ENCODE measurements around the gene PKNOX1. TPM values are rescaled to one million over a fixed set of nuclear protein-coding genes. Genes with fewer than 3 reads are reported as not detected.

Gene PKNOX1
- total RNA-seq, 1 experiment from 2014 or later: 12.7 TPM

DNA sequence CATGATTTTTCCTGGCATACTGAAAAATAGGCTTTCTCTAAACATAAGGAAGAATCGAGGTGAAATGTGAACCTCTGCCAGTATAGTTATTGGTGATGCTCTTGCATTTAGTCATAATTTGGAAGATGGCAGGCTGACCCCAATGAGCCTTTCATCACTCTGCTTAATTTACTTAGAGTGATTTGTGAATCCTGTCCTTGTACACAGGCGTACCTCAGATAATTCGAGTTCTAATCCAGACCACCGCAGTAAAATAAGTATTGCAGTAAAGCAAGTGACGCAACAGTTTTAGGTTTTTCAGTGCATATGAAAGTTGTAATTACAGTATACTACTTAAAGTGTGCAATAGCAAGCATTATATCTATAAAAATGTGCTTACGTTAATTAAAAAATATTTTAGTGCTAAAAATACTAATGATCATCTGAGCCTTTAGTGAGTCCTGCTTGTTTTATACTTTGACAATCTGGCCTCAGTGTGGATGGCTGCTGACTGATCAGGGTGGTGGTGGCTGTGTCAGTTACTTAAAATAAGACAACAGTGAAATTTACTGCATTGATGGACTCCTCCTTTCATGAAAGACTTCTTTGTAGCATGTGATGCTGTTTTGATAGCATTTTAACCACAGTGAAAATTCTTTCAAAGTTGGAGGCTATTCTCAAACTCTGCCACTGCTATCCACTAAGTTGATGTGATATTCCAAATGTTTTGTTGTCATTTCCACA, 1.7 kb downstream of the PKNOX1 start:
- H3K9me3 ChIP-seq (ENCODE audit: control insufficient read depth in 1 of 2, insufficient read depth in 1 of 2, low read depth in 1 of 2, low read length in 2 of 2): no peaks in the 10 kb centered on the region
- peaks cover 10 to 22% of the 10 kb centered on the region in 2 experiments; a peak in 3 of 4 replicates for H3K4me1 ChIP-seq (ENCODE audit: control insufficient read depth in 1 of 2, insufficient read depth in 2 of 2, low read length in 2 of 2)
- H4K20me1 ChIP-seq (ENCODE audit: insufficient read depth): no peaks in the 10 kb centered on the region
- RAD21 ChIA-PET (ENCODE audit: low non-redundant PET in 1 of 2, low total read pairs in 2 of 2, uncharacterized antibody in 2 of 2, unreplicated experiment in 2 of 2): no interaction called here
- BruUV-seq (replicated peaks): no TSS peak
- no peak for ATAC-seq
- POLR2A ChIA-PET: no interaction called here
- peak overlapping the region; percentile 82 for H3K4me2 ChIP-seq (ENCODE audit: low read length)
- CTCF ChIA-PET: no interaction called here
- H3K79me2 ChIP-seq (ENCODE audit: insufficient read depth, low read length): peaks cover 33% of the 10 kb centered on the region
- no peaks in the 10 kb centered on the region for H3K36me3 ChIP-seq (ENCODE audit: control insufficient read depth in 1 of 2, insufficient read depth in 2 of 2, low read length in 2 of 2)
- intact Hi-C loops (cut with micrococcal nuclease): no loop called here
- no peaks in the 10 kb centered on the region for H3K27me3 ChIP-seq (ENCODE audit: insufficient read depth, low read length)
- peak overlapping the region; percentile 78 for H3K9ac ChIP-seq (ENCODE audit: low read length)
- H2AFZ ChIP-seq (ENCODE audit: low read depth, low read length, poor library complexity, severe bottlenecking): no peak overlapping the region
- TF ChIP-seq CEBPB (IDR thresholded peaks at IDR 0.05; ENCODE audit: low read depth) (no peak), ZBTB33 (IDR thresholded peaks at IDR 0.05; ENCODE audit: extremely low read depth, insufficient replicate concordance, low read length) (no peak), SIN3A (IDR thresholded peaks at IDR 0.05; ENCODE audit: low read depth) (no peak), ATF3 (IDR thresholded peaks at IDR 0.05) (no peak), EZH2phosphoT487 (IDR thresholded peaks at IDR 0.05; ENCODE audit: borderline replicate concordance) (no peak), MAX (IDR thresholded peaks at IDR 0.05) (no peak), FOSL1 (IDR thresholded peaks at IDR 0.05; ENCODE audit: low read depth) (no peak)
- DNase-seq (ENCODE audit: low read depth, low spot score): no peak
- H3K4me3 ChIP-seq (replicated peaks in 1 of 2; ENCODE audit: low read depth in 1 of 2, low read length in 2 of 2): peak overlapping the region; percentile 72 to 81
- peak overlapping the region; percentile 87 for H3K27ac ChIP-seq (ENCODE audit: low read depth, low read length)
- no peaks in the 10 kb centered on the region for H3K9me2 ChIP-seq (ENCODE audit: insufficient read depth)

Data from HCT116 (cell line).